NCI-H1694 treated with DMSO at 0.1 percent for 48 hours (cell line): ENCODE results near the gene KDSR.

Experiments
- DNase-seq: peaks from one replicate; lab custom pipeline; 2025; lab: John Stamatoyannopoulos, UW

KDSR gene

DNA sequence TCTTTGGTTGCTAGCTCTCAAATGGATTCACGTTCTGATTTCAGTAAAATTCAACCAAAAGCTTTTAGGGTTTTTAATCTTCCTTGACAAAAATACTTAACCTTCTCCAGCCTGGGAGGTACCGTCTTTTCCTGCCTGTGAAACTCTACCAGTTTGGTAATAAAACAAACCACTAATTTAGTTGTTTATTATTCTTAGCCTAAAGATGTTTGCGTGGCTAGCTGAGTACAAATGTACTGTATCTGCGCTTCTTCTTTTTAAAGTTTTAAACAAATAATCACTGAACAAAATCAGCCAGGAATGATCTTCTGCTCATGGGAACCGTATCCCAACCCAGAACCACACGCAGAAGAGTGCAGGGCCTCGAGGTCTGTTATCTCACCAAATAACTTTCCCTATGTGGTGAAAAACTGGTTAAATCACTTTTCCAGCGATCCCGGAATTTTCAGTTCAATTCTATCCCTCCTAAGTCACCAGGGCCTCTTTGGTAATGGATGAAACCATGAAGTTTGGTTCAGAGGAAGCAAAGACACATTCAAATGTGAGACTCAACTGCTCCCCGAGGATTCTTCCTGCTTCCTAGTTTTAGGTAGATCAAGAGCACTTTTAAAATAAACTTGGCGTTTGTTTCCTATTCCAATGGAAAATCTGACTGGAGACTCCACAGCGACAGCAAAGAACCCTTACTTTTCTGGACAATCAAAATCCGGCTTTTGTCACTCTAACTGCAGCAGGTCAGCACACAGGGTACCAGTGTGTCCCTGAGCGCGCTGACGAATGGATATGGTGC, 83.5 kb downstream of the KDSR start:
- no peak for DNase-seq

DNA sequence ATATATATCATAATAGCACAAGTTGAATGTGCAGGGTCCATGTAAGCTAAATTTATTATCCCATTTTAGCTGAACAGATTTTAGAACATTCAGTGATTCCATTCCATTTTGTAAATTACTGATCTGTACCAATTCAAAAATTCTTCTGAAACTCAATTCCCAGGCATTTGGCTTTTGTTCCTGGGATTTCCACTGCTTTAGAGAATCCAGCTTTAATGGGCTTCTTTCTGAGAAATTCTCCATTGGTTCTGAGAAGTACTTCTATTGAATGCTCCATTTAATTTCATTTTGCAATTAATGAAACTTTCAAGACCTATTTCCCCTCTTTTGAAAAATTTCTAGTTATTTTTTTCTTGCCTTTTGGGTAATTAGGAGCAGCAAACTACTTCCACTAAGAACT, 84.2 kb downstream of the KDSR start:
- no peak for DNase-seq
